ENCODE data around the gene ASTN2.
"Not testable (repeated sequence)": the region's sequence is repeated elsewhere in the genome, so short reads cannot be mapped to it uniquely, and the experiment has no call there.

ASTN2 gene

DNA sequence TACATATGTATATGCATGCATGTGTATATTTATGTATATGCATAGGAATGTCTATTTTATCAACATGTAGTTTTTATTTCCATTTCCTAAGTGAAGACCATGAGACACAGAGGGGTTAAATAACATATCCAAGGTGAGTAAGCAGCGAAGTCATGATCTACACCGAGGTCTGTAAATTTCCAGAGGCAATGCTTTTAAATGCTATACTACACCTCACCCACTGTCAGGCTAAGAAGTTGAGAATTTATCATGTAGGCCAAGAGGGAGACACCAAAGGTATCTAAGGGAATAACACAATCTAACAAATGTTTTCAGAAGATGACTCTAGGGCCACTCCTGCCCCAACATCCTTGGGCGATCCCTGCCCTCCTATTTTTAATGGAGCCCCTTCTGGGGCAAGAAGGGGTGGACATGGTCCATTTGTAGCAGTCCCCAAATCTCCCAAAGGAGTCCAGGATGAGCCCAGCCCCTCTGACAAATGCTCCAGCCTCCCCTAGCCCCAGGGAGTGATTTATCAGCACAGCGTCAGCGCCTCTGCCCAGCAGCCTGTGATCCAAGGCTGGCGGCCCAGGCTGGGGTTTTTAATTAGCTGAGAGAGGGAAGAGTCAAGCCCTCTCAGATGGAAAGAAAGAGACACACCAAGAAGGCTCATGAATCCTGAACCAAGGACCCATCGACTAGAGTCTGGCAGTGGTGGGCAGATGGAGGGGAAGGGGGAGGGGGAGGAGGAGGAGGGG lies 339.9 kb downstream of the ASTN2 start:
- H3K27ac ChIP-seq: no peak overlapping the region

DNA sequence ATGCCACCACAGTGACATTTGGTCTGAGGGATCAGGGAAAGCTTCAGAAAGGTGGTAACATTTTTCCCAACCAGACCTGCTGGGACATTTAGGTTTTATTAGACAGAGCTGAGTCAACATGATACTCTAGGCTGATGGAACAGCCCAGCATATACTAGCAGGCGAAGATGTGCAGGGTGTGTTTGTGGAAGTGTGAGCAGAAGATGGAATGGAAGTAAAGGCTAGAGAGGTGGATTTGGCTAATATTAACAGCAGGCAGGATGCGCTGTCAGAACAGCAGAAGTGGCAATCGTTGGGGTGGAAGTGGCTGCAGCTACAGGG lies 340.6 kb downstream of the ASTN2 start:
- TF ChIP-seq, protein P1, sequence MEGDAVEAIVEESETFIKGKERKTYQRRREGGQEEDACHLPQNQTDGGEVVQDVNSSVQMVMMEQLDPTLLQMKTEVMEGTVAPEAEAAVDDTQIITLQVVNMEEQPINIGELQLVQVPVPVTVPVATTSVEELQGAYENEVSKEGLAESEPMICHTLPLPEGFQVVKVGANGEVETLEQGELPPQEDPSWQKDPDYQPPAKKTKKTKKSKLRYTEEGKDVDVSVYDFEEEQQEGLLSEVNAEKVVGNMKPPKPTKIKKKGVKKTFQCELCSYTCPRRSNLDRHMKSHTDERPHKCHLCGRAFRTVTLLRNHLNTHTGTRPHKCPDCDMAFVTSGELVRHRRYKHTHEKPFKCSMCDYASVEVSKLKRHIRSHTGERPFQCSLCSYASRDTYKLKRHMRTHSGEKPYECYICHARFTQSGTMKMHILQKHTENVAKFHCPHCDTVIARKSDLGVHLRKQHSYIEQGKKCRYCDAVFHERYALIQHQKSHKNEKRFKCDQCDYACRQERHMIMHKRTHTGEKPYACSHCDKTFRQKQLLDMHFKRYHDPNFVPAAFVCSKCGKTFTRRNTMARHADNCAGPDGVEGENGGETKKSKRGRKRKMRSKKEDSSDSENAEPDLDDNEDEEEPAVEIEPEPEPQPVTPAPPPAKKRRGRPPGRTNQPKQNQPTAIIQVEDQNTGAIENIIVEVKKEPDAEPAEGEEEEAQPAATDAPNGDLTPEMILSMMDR (conservative IDR thresholded peaks at IDR 0.05): no peak
- no peak for TF ChIP-seq ZFX (IDR thresholded peaks at IDR 0.05)
- H3K27ac ChIP-seq: no peak overlapping the region

More for the DNA sequence above, 339.9 kb downstream of the ASTN2 start:
- TF ChIP-seq, protein P1 (conservative IDR thresholded peaks at IDR 0.05): no peak
- no peak for TF ChIP-seq ZFX (IDR thresholded peaks at IDR 0.05)

DNA sequence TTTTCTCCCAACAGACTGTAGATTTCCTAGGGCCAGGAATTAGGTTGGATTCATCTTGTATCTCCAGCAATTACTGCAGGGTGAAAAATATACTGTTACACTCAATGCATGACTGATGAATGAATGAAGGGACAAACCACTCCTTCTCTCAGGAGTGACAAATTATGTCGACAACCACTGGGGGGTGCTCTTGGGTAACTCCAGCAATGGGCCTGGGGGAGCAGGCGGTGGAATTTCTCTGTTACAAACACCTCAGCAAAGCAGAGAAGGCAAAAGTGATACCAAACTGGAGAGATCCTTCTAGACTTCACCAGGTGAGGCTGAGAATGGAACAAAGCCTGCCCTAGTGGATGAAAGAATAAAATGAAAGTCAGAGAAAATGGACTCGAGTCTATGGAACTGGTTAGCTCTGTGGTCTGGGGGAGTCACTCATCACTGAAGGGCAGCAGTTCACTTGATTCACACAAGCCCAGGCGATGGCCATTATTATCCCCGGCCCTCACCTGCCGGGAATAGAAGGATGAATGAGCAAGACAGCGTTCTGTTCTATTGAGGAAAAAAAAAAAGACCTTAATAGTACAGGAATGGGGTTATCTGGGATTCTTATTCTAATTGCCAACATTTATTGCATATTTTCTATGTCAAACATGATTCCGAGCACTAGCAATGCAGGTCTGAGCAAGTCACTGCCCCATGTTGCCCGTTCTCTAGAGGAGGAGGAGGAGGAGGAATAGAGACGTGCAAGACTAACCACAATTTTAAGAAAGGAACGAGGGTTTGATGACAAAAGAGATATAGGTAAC lies 341.1 kb downstream of the ASTN2 start:
- TF ChIP-seq, protein P1 (conservative IDR thresholded peaks at IDR 0.05): peak; percentile 73
- no peak for TF ChIP-seq ZFX (IDR thresholded peaks at IDR 0.05)

DNA sequence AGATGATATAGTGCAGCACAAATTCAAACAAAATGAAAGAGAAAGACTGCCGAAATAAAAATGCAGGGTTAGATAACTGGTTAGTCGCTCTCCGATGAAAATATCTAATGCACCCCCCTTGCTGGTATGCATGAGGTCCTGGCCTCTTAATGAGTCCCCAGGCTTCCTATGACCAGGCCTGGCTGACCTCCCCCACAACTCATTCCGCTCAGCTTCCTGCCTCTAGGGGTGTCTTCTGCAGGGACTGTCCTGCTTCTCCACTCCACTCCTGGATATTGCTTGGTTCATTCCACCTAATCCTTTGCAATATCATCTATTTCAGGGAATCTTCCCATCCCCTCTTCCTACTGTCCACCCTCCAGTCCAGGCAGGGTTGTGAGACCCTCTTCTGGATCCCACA lies 341.8 kb downstream of the ASTN2 start:
- no peak for TF ChIP-seq ZFX (IDR thresholded peaks at IDR 0.05)
- TF ChIP-seq, protein P1 (conservative IDR thresholded peaks at IDR 0.05): no peak

More for the DNA sequence above, 341.1 kb downstream of the ASTN2 start:
- no peak overlapping the region for H3K27ac ChIP-seq

DNA sequence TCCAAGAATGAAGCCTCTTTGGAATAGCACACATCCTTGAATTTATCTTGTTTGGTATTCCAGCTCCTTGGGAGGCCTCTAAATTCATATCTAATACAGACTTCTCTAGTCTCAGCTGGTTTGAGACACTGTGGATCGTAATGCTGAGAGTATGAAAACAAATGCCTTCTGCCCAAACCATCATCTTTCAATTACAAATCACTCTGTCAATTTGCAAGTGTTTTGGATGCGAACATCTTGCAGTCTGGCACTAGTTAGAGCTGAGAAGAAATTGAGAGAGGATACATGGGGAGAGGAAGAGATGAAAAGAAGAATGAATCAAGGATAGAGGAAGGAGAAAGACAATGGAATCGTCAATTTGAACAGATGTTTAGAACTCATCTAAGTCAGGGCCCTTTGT lies 342.6 kb downstream of the ASTN2 start:
- TF ChIP-seq, protein P1 (conservative IDR thresholded peaks at IDR 0.05): no peak
- TF ChIP-seq ZFX (IDR thresholded peaks at IDR 0.05): no peak

More for the DNA sequence above, 341.8 kb downstream of the ASTN2 start:
- H3K27ac ChIP-seq: no peak overlapping the region

DNA sequence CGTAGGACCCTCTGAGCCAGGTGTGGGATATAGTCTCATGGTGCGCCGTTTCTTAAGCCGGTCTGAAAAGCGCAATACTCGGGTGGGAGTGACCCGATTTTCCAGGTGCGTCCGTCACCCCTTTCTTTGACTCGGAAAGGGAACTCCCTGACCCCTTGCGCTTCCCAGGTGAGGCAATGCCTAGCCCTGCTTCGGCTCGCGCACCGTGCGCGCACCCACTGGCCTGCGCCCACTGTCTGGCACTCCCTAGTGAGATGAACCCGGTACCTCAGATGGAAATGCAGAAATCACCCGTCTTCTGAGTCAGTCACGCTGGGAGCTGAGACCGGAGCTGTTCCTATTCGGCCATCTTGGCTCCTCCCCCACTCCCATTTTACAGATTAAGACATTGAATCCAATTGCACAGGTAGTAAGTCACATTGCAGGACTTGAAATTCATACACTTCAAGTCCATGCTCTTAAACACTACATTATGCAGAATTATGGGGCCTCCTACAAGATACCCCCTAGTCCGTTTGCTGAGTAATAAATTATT lies 343.1 kb downstream of the ASTN2 start:
- not testable (repeated sequence) for H3K27ac ChIP-seq

More for the DNA sequence above, 342.6 kb downstream of the ASTN2 start:
- H3K27ac ChIP-seq: no peak overlapping the region

DNA sequence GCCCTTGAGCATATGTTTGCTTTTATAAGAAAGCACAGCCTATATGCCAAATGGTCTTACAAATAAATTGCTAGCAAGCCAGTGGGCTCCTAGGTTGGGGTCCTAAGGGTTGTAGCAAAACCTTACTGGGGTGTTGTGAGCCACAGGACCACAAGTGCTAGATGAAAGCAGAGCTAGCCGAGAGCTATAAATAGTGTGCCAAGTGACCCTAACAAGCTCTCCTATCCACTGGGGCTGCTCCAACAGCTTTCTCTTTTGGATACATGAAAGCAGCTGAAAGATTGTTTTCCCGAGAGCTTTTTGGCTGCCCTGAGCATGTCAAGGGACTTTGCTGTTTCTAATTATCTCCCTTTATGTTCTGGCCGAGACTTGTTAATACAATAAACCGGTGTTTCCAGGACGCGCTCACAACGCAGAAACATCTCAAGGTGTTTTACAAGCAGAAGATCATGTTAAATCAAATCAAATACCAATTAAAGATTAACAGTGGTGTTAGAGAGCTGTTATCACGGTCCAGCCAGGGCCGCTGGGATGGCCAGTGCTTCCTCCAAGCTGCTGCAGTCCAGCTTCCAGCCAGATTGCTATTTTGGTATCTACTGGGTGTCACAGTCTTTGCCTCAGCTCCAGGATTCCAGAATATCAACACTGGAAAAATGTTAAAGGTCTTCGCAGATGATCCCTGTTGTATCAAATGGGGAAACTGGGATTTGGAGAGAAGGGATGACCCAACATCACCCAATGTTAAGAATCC lies 351.0 kb downstream of the ASTN2 start:
- TF ChIP-seq ZFX (IDR thresholded peaks at IDR 0.05): no peak
- TF ChIP-seq, protein P1 (conservative IDR thresholded peaks at IDR 0.05): no peak
- no peak overlapping the region for H3K27ac ChIP-seq
